C4-2B (cell line): Measurements from ENCODE around the gene GALNT12.

ENCODE experiments used
- H3K27ac ChIP-seq: fragments of 450-650 bp; 2 replicates; pipeline ENCODE4 v1.5.1; 2017
- CTCF ChIP-seq: fragments of 450-650 bp; conservative IDR thresholded peaks from 2 replicates; pipeline ENCODE4 v1.5.1; 2017; ENCODE audit warnings: mild to moderate bottlenecking
- ZFX ChIP-seq: fragments of 450-650 bp; IDR thresholded peaks from 2 replicates; pipeline ENCODE4 v1.6.1; 2017

Gene GALNT12

DNA sequence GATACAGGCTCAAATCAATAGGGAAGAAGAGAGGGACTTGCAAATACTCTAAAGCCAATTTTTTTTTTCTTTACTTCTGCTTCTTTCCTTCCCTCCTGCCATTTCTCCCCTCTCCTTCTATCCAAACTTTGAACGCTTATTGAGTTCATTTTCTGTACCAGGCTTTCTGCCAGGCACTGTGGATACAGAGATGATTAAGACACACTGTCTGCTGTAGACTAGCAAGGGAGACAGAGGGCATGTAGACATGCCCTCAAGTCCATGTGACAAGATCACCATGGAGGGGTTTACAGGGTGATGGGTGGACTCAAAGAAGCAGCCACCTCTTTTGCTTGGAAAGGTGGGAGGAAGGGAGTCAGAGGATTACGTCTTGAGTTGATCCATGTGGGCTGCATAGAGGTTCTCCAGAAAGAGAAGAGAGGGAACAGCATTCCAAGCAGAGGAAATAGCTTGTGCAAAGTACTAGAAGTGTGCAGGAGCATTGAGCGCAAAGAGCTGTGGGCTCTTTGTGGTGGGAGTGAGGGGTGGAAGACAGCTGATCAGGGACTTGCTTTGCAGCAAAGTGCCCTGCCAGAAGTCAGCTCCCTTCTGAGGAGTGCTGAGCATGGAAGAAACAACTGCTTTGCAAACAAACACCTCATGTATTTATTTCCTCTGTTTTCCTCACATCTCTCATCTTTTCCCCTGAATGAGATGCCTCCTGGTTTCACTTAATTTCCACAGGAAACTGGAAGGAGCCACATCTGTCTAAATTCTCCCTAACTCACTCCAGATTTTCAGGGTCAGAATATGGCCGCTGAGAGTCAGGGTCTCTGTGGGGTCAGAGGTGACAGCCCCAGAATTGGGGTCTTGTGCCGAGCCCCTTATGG lies 71.9 kb downstream of the GALNT12 start:
- TF ChIP-seq CTCF = no peak
- TF ChIP-seq ZFX = no peak

GRCh38 chr9:98879963-98880310 lies 72.5 kb downstream of the GALNT12 start:
- H3K27ac ChIP-seq = no peak overlapping the region
- TF ChIP-seq ZFX (no peak), CTCF (no peak)

More for the DNA sequence above, 71.9 kb downstream of the GALNT12 start:
- H3K27ac ChIP-seq = no peak overlapping the region

- TF ChIP-seq CTCF = no peak
- no peak for TF ChIP-seq ZFX
- H3K27ac ChIP-seq = no peak overlapping the region
Measured at GRCh38 chr9:98880311-98881015, 73.0 kb downstream of the GALNT12 start.

DNA sequence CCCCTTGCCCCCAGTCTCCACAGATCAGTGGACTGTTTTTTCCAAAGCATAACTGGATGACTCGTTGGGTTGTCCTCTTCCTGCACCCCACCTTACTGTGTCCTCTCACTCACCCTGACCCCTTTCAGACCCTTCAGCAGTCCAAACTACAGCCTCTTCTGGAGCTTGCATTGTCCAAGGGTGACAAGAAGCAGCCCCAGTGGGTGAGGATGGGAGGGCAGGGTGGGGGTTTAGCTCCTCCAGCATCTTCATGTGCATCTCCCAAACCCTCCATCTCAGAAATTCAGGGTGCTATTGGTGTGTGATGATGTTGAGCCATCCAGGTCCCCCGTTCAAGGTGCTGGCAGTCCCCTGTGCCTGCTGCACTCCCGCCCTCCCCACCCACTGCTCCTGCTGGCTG lies 73.9 kb downstream of the GALNT12 start:
- TF ChIP-seq CTCF = no peak
- TF ChIP-seq ZFX = no peak
- no peak overlapping the region for H3K27ac ChIP-seq

- TF ChIP-seq ZFX (no peak), CTCF (no peak)
- H3K27ac ChIP-seq = no peak overlapping the region; the same call in 1 of the 2 replicates
Measured at GRCh38 chr9:98881836-98882568, 74.5 kb downstream of the GALNT12 start.

DNA sequence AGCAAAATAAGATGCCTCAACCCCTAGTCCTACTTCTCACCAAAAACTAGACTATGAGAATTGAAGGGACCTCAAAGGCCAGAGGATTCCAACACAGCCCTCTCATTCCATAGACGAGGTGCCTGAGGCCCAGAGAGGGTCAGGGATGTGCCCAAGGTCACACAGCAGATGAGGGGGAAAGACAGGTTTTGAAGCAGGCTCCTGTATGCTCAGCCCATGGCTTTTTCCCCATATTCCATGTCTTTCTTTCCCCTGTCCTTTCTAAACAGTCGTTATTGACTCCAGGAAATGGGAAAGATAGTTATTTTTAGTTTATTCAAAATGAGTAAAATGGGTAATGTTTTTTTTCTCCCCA lies 75.1 kb downstream of the GALNT12 start:
- H3K27ac ChIP-seq = no peak overlapping the region
- TF ChIP-seq ZFX = no peak

DNA sequence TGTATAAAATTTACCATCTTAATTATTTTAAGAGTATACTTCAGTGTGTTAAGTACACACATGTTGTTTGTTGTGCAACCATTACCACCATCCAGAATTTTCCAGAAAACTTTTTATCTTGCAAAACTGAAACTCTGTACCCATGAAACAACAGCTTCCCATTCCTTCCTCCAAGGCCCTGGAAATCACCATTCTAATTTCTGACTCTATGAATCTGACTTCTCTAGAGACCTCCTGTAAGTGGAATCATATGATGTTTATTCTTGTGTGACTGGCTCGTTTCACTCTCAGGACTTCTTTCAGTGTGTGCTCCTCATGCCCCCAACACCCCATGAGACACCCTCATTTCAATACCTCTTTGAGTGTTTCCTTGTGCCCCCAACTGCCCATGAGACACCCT lies 75.8 kb downstream of the GALNT12 start:
- H3K27ac ChIP-seq = no peak overlapping the region
- TF ChIP-seq ZFX (no peak), CTCF (no peak)
